NCI-H345 treated with DMSO at 0.1 percent for 48 hours (cell line): Measurements from ENCODE around the gene SOX13.
"Not testable (repeated sequence)": the region's sequence is repeated elsewhere in the genome, so short reads cannot be mapped to it uniquely, and the experiment has no call there.

Experiments
- DNase-seq: peaks from one replicate; lab custom pipeline; 2025; ENCODE audit not compliant: unreplicated experiment; lab: John Stamatoyannopoulos, UW

Gene SOX13

GRCh38 chr1:204087181-204087892 lies 14.4 kb downstream of the SOX13 start:
- no peak for DNase-seq

DNA sequence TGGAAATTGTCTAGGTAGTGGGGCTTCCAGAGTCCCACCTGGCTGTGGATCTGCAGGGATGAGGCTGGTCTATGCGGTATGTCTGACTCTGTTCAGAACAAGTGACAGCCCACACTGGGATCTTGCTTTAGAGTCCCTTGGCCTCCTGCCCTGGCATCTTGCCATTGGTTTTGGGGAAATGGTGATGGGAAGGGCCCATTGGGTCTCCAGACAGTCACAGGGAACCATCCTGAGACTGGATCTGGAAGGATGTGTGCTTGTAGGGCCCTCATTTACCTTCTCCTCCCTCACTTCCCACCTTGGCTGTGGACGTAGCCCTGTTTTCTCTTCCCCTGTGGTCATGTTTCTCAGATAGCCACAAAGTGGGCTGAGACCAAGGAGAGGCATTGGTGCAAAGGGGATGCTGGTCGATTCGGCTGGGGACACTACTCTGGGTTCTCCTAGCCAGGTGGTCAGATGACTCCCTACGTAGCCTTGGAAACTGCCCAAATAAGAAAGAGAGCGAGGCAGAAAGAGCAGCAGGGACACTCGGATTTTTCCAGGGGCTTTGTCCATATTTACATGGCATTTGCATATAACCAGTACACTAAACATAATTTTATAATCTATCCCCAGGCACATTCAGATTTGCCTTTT lies 15.1 kb downstream of the SOX13 start:
- DNase-seq, result no peak

DNA sequence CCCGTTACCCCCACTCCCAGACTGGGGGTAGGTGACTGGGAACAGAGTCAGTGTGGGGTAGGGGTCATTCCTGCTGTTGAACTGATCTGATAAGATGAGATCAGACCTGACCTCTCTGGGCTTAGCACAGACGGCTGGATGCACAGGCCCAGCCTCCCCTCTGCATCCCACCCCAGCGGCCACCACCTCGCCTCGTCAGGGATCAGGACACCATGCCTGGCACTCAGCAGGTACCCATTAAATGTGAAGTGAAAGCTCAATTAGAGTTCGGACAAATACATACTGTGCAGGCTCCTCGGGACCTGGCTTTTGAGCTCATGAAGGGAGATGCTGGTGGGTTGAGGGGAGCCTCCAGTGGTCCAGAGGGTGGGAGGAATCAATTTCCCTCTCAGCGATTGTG lies 15.7 kb downstream of the SOX13 start:
- DNase-seq, result no peak

DNA sequence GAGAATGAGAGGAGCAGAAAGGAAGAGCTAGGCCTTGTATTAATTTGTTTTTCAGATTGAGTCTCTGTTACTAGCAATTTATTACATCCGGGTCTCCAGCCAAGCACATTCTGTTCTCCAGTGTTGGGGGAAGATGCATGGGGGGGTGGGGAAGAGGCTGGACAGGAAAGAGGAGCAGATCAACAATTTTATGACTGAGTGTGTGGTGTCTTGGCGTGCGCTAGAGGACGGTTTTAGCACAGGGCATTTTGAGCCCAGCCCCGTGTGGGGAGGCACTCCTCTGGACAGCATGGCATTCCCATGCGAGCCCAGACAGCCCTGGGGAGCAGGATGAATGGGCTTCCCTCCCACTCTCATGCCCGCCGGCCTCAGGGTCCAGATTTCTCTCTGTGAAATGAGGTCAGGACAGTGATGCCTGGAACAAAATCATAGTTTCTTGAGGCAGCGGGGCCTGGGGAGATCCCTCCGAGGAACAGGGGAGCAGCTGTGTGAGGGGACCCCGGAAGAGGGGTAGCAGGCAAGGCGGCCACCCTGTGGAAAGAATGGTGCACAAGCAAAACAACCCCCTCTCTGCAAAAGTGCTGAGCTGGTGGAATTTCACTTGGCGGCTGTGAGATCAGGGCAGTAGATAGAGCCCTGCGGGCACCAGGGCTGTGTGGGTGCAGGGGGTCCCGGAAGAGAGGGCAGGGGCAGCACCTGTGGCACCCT lies 16.3 kb downstream of the SOX13 start:
- DNase-seq, result no peak

GRCh38 chr1:204090132-204090531 lies 17.2 kb downstream of the SOX13 start:
- DNase-seq, result not testable (repeated sequence)

DNA sequence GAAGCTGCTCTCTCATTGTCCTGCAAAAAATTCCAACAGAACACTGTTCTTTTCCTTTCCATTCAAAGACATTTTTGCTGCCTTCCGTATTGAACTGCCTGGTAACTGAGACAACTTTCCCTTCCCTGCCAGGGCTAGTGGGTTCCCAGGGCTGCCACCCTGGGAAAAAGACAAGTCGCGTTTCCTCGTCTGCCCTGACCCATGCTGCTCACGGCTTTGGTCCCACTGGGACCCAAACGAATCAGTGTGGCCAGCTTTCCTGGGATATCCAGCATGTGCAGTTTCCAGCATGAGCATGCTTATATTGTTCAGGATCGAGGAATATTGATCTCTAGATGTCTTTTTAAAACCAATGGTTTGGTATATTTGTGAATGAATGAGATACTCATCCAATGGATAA lies 18.2 kb downstream of the SOX13 start:
- DNase-seq, result no peak

DNA sequence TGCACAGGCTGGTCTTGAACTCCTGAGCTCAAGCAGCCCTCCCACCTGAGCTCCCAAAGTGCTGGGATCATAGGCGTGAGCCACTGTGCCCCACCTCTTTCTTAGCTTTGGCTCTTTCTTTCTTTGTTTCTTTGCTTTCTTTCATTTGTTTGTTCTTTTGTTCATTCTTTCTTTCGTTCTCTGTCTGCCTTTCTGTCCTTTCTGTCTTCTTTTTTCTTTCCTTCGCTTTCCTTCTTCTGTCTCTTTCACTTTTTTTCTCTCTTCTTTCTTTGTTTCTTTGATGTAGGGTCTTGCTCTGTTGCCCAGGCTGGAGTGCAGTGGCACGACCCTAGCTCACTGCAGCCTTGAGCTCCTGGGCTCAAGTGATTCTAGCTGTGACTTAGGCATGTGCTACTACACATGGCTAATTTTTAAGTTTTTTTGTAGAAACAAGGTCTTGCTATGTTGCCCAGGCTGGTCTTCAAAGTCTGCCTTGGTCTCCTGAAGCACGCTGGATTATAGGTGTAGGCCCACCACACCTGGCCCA lies 18.9 kb downstream of the SOX13 start:
- DNase-seq, result no peak

- DNase-seq, result no peak
Measured at GRCh38 chr1:204092632-204093420, 19.9 kb downstream of the SOX13 start.

DNA sequence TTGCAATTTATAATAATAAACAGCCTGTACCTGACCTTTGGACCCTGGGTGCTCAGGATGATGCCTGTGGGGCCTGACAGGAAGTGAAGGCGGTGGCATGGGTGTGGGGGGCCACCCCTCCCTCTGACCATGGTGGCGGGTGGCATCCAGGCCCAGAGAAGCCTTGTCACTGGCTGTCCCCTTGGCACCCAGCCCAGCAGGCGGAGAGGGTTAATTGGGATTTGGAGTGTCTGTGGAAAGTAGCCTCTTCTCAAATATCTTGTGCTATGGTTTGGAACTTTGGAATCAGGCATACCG lies 20.5 kb downstream of the SOX13 start:
- no peak for DNase-seq

DNA sequence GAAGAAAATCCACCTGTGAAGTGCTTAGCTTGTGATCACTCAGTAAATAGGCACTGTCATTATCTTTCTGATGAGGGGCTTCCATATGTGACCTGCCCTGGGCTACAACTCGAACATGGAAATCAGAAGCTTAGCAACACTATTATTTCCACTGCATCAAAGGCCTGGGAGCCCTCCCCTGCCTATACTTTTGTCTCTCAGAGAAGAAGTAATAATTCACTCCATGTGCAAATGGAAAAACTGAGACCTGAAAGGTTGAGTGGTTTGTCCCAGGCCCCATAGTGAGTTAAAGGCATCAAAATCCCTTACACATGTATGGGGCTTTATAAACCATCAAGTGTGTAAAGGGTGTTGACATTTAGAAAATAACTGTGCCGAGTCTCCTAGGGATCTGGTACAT lies 20.9 kb downstream of the SOX13 start:
- no peak for DNase-seq

- DNase-seq, result no peak
Measured at GRCh38 chr1:204094313-204094729, 21.4 kb downstream of the SOX13 start.

GRCh38 chr1:204094856-204095634 lies 22.1 kb downstream of the SOX13 start:
- DNase-seq, result no peak

- no peak for DNase-seq
Measured at GRCh38 chr1:204096931-204097330, 24.0 kb downstream of the SOX13 start.

DNA sequence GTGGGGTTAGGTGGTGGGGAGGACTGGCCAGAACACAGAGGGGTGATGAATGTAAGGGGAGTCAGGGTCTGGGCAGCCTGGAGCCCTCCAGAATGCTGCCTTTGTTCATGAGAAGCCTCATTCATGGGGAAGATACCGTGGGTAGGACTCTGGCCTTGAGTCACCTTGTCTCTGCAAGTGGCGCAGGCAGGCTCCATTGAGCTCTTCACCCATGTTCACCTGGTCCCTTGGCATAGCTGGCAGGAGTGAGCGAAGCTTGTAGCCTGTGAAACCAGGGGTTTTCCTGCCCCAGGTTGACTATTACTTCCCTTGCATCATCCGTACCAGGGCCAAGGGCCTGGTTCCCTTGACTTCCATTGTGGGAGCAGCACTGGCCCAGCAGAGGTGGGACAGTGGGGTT lies 25.8 kb downstream of the SOX13 start:
- DNase-seq, result no peak

- not testable (repeated sequence) for DNase-seq
Measured at GRCh38 chr1:204099754-204100153, 26.8 kb downstream of the SOX13 start.

- no peak for DNase-seq
Measured at GRCh38 chr1:204102029-204102611, 29.2 kb downstream of the SOX13 start.

- DNase-seq, result no peak
Measured at GRCh38 chr1:204102739-204103430, 30.0 kb downstream of the SOX13 start.

GRCh38 chr1:204103431-204103741 lies 30.5 kb downstream of the SOX13 start:
- no peak for DNase-seq

- DNase-seq, result no peak
Measured at GRCh38 chr1:204104331-204105130, 31.6 kb downstream of the SOX13 start.
